HG02623 (cell line): ENCODE data around the gene FAM177B.

Source experiments
- ATAC-seq: cut with Tn5 transposase; IDR thresholded peaks from one replicate; pipeline ENCODE4 v1.9.1; 2021; ENCODE audit warnings: moderate library complexity; ENCODE audit not compliant: unreplicated experiment

FAM177B gene

DNA sequence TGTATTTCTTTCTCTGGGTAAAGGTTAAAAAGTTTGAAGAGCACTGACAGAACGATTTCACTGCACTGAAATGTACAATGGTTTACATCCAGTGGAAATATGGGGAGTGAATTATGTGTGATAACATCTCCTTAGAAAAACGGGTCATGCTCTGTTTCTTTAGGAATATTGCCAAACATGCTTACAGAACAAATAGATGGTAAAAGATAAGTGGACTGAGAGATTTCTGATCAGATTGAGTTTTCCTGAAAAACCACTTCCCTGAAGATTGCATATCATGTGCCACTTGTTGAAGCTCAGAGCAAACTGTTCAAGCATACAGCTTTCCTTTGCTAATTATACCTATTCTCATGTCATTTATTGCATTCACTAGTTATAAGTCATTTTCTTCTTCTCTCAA lies 47.9 kb downstream of the FAM177B start:
- no peak for ATAC-seq

- no peak for ATAC-seq
These were observed 48.5 kb downstream of the FAM177B start for GRCh38 chr1:222785529-222785928.

- ATAC-seq: no peak
These were observed 49.1 kb downstream of the FAM177B start for GRCh38 chr1:222786121-222786520.

- no peak for ATAC-seq
These were observed 50.7 kb downstream of the FAM177B start for GRCh38 chr1:222787729-222788128.

- no peak for ATAC-seq
These were observed 51.6 kb downstream of the FAM177B start for GRCh38 chr1:222788402-222789156.

- ATAC-seq: no peak
These were observed 53.1 kb downstream of the FAM177B start for GRCh38 chr1:222790115-222790514.

GRCh38 chr1:222790520-222790919 lies 53.5 kb downstream of the FAM177B start:
- ATAC-seq: no peak

DNA sequence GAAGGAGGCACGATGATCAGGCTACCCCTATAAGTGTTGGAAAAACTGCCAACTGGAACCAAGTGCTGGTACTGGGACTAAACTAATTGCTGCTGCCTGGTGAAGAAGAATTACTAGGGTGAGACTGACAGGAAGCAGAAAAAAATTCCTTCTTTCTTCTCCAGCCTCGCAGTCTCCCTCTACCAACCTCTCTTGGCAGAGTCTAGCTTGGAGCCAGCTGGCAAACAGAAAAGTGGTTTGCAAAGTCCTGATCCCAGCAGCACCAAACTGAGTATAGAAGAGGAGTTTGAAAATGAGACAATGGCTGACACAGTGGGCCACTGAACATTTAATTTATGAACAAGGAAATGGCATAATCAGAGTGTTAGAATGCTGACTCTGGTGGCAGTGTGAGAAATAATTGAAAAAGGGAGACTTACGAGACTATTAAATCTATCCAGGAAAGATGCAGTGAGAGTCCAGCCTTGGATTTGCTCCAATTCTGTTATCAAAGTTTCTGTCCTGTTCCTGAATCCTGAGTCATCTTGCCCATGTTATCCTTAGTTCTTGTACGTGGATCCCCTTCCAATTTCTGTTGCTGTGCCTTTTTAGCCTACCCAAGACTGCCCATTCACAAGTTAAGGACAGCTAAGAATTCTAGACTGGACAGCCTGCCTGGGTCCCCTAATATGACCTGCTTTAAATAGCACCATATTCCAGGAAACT lies 54.2 kb downstream of the FAM177B start:
- ATAC-seq: no peak

DNA sequence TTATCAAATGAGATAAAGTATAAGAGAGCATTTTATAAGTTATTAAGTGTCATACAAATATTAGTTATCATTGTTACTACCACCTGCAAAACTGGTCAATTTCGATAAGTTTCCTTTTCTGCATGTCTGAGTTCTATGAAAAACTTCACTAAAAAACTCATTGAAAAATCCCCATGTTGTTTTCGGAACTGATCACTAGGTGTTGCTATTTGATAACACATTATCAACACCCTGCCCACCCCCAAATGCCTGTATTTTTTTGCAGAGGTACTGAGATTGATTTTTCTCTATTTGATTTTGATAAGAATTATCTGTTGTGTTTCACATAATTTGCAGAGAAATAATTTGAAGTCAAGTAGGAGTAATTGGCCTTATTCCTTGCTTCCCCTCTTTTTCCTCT lies 55.7 kb downstream of the FAM177B start:
- ATAC-seq: no peak

GRCh38 chr1:222794656-222795474 lies 57.9 kb downstream of the FAM177B start:
- no peak for ATAC-seq

DNA sequence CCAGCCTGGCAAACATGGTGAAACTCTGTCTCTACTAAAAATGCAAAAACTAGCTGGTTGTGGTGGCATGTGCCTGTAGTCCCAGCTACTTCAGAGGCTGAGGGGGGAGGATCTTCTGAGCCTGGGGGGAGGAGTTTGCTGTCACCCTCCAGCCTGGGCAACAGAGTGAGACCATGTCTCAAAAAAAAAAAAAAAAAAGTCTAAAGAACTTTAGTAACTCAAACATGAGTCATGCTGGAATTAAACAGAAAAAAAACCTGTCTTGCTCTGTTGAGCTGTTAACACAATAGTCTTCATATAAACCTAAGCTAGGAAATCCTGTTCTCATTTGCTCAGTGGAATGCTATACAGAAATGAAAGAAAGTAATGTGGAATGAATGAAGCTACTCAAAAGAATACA lies 61.1 kb downstream of the FAM177B start:
- no peak for ATAC-seq

- no peak for ATAC-seq
These were observed 62.0 kb downstream of the FAM177B start for GRCh38 chr1:222798975-222799374.
